Thyroid gland (tissue), 4 donors: Measurements from ENCODE around the gene POLR1A. TPM values are rescaled to one million over a fixed set of nuclear protein-coding genes. Genes with fewer than 3 reads are reported as not detected.

Source experiments
- DNase-seq, 2 donors: peaks; one replicate each; pipeline ENCODE4 v3.0.0-alpha.2; 2019
- H3K27ac ChIP-seq, 3 donors: fragments of 200-600 bp; sonication (generic); 1 replicate in 2 of 3; 2 replicates in 1 of 3; pipeline ENCODE4 v1.5.1; 2016 to 2019; ENCODE audit warnings: mild to moderate bottlenecking in 1 of 3, moderate library complexity in 1 of 3
- H3K27me3 ChIP-seq: fragments of 200-600 bp; sonication (generic); one replicate; pipeline ENCODE4 v1.5.1; 2019
- H3K36me3 ChIP-seq, 2 donors: fragments of 200-600 bp; sonication (generic); one replicate each; pipeline ENCODE4 v1.5.1; 2016 to 2019
- H3K4me1 ChIP-seq, 2 donors: fragments of 200-600 bp; sonication (generic); one replicate each; pipeline ENCODE4 v1.5.1; 2017 to 2019
- H3K4me3 ChIP-seq, 3 donors: fragments of 200-600 bp; sonication (generic); replicated peaks in 1 of 3; 1 replicate in 2 of 3; 2 replicates in 1 of 3; pipeline ENCODE4 v1.5.1; 2016; ENCODE audit warnings: mild to moderate bottlenecking in 1 of 3
- H3K9me3 ChIP-seq: fragments of 200-600 bp; sonication (generic); one replicate; pipeline ENCODE4 v1.5.1; 2017
- CTCF ChIP-seq, 6 experiments: fragments of 200-600 bp in 3 of 6; fragments of 450-650 bp in 3 of 6; sonication (generic) in 3 of 6; IDR thresholded peaks; one replicate each; pipeline ENCODE4 v1.5.1; 2016 to 2019; ENCODE audit warnings: antibody characterized with exemption in 6 of 6, mild to moderate bottlenecking in 2 of 6, inconsistent platforms in 1 of 6, moderate library complexity in 1 of 6
- POLR2A ChIP-seq, 2 donors: fragments of 450-650 bp; IDR thresholded peaks; one replicate each; pipeline ENCODE4 v1.6.1; 2017; ENCODE audit warnings: antibody characterized with exemption in 2 of 2, mild to moderate bottlenecking in 2 of 2, moderate library complexity in 1 of 2
- WGBS, 2 donors: methylation state at CpG; one replicate each; pipeline ENCODE4 v1.1.5; 2017; 5-methylcytosine and 5-hydroxymethylcytosine counted together
- intact Hi-C: fragments of 100-400 bp; cut with DNase I; formaldehyde crosslinking; loops from one replicate; pipeline ENCODE4 v1.15.1; 2023
- total RNA-seq, 4 donors: library from RNA; depleted of rRNA; stranded (reverse); fragments of >200 nt; gene quantifications; one replicate each; pipeline ENCODE4 v1.2.3, GENCODE V29; 2016

Gene POLR1A
- total RNA-seq, 4 donors from 2014 or later = 13.5 to 32.6 (median 24.1) TPM

DNA sequence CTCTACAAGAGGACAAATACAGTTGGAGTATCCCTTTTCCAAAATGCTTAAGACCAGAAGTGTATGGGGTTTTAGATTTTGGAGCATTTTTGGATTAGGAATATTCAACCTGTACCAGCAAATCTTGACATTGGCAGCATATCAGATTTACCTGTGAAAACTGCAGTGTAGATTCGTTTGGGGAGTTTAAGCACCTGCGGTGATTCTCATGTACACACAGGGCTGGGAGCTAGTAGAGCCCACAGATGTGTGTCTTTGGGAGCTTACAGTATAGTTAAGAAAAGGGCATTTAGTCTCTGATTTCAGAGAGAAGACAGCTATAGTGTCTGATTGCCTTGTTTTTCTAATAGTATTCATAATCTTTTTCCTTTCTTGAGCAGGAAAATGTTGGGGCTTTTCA is 30.5 kb upstream of the POLR1A start:
- intact Hi-C loops = no loop called here
- WGBS, 2 donors = 85 to 92% methylated on average over 2 of the region's 2 CpGs
- Histone ChIP-seq H3K27ac (no peak overlapping the region), H3K27me3 (no peaks in the 10 kb centered on the region), H3K4me3 (no peak overlapping the region), H3K36me3 (peaks cover 65 to 82% of the 10 kb centered on the region in 2 donors), H3K4me1 (no peaks in the 10 kb centered on the region), H3K9me3 (no peaks in the 10 kb centered on the region)
- TF ChIP-seq POLR2A (IDR thresholded peaks at IDR 0.05) (no peak), CTCF (IDR thresholded peaks at IDR 0.05) (no peak)
- no peak for DNase-seq

DNA sequence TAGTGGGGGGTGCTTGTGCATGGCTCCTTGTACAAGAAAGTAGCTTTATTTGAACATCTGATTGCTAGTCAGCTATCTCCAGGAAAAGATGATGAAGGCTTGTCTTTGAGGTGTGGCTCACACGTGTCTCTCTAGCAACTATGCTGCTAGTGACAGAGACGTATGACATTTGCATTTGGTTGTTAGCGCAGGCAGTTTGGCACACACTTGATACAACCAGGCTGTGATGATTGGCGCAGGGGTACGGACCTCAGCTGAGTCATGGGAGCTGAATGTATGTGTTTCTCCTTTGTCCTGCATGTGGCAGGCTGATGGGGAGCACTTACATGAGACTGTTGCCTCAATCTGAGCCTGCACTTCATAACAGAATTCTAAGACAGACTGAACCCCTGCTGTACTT is 30.0 kb upstream of the POLR1A start:
- Histone ChIP-seq H3K36me3 (peaks cover 70 to 87% of the 10 kb centered on the region in 2 donors), H3K9me3 (no peaks in the 10 kb centered on the region), H3K27ac (no peak overlapping the region), H3K4me1 (no peaks in the 10 kb centered on the region), H3K27me3 (no peaks in the 10 kb centered on the region), H3K4me3 (no peak overlapping the region)
- TF ChIP-seq POLR2A (IDR thresholded peaks at IDR 0.05) (no peak), CTCF (IDR thresholded peaks at IDR 0.05) (no peak)
- intact Hi-C loops = no loop called here
- 91 to 93% methylated on average over 5 of the region's 5 CpGs for WGBS, 2 donors
- DNase-seq = no peak

- no peaks in the 10 kb centered on the region for H3K9me3 ChIP-seq
Observed at GRCh38 chr2:86134709-86135108, 29.0 kb upstream of the POLR1A start.

DNA sequence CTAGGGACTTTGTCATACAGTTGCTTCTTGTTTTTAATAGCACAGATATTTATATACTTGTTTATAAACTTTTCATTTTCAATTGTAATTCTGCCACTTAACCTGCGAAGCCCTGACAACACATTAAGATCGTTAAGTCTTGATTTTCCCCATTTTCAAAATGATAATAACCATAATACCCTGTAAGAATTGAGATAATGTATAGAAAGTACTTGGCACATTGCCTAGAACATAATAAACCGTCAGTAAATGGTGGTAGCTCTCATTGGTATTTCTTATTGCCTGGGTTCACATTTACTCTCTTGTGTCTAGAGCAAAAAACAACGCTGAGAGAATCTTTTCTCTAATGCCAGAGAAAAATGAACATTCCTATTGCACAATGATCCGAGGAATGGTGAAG is 19.0 kb upstream of the POLR1A start:
- H3K36me3 ChIP-seq = peaks cover 80 to 98% of the 10 kb centered on the region in 2 donors
- 87 to 88% methylated on average over 5 of the region's 5 CpGs for WGBS, 2 donors

More at GRCh38 chr2:86134709-86135108, 29.0 kb upstream of the POLR1A start:
- Histone ChIP-seq H3K27me3 (no peaks in the 10 kb centered on the region), H3K27ac (no peak overlapping the region), H3K36me3 (peaks cover 74 to 96% of the 10 kb centered on the region in 2 donors), H3K4me1 (no peaks in the 10 kb centered on the region), H3K4me3 (no peak overlapping the region)
- TF ChIP-seq CTCF (IDR thresholded peaks at IDR 0.05) = no peak
- TF ChIP-seq POLR2A (IDR thresholded peaks at IDR 0.05) = no peak
- WGBS, 2 donors = 94 to 97% methylated on average over 4 of the region's 4 CpGs
- intact Hi-C loops = no loop called here
- DNase-seq = no peak

More for the DNA sequence above, 19.0 kb upstream of the POLR1A start:
- H3K4me3 ChIP-seq = no peak overlapping the region
- no peaks in the 10 kb centered on the region for H3K27me3 ChIP-seq
- TF ChIP-seq POLR2A (IDR thresholded peaks at IDR 0.05) = no peak
- no peak for TF ChIP-seq CTCF (IDR thresholded peaks at IDR 0.05)
- H3K4me1 ChIP-seq = no peaks in the 10 kb centered on the region
- no peak for DNase-seq
- no peaks in the 10 kb centered on the region for H3K9me3 ChIP-seq
- H3K27ac ChIP-seq = no peak overlapping the region
- intact Hi-C loops = no loop called here
